GM08714 (cell line): Measurements from ENCODE around the gene FCRLB.

Experiments used
- H3K4me3 ChIP-seq: fragments of 200-500 bp; sonication (Bioruptor generic); 2 replicates; pipeline ENCODE4 v1.5.1; 2014; ENCODE audit warnings: mild to moderate bottlenecking, low read length, inconsistent platforms
- ZNF274 ChIP-seq: IDR thresholded peaks from 2 replicates; pipeline ENCODE4 v1.6.1; 2012; ENCODE audit warnings: mild to moderate bottlenecking, low read depth, low read length

The FCRLB gene

DNA sequence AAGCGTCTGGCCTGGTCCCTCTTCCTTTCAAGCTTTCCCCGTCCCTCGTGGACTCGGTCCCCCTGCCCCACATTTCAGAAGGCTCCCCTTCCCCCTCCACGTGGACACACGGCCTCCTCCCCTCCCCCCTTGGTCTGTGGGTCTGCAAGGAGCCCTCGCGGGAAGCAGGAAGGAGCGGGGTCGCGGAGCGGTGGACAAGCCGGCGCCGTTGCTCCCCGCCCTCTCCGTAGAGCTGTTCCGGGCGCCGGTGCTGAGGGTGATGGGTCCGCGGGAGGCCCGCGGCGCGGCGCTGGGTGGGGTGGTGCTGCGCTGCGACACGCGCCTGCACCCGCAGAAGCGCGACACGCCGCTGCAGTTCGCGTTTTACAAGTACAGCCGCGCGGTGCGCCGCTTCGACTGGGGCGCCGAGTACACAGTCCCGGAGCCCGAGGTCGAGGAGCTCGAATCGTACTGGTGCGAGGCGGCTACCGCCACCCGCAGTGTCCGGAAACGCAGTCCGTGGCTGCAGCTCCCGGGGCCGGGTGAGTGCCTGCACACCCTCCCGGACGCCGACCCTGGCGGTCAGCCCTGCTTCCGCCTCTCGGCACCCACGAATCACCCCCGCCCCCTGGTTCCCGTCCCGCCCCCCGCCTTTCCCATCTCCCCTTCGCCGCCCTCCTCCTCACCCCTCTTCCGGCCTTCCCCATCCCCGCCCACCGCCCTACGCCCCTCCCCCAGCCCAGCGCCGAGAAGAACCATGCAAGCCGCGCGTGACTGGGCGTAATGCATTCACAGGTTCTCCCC is 5.3 kb downstream of the FCRLB start:
- no peak for TF ChIP-seq ZNF274
- H3K4me3 ChIP-seq = peak overlapping the region; percentile 77

DNA sequence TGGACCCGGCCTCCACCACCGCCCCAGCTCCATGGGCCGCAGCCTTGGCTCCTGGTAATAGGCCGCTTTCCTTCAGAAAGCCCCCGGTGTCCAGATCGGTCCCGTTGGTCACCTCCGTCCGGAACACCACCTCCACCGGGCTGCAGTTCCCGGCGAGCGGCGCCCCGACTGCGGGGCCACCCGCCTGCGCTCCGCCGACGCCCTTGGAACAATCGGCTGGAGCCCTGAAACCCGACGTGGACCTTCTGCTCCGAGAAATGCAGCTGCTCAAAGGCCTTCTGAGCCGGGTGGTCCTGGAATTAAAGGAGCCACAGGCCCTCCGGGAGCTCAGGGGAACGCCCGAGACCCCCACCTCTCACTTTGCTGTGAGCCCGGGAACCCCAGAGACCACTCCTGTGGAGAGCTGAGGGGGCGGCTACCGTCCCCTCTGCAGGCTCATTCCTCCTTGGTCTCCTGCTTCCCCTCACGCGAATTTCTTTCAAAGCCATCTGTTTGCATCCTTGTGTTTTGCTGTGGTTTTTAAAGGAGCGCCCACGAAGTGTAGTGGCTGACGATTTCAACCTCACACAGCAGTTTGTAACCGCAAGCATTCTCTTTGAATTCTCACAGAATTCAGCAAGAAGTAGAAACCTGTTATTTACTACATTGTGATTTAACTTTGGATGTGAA is 6.0 kb downstream of the FCRLB start:
- peak overlapping the region; percentile 69; the same call in 1 of the 2 replicates for H3K4me3 ChIP-seq
- no peak for TF ChIP-seq ZNF274

DNA sequence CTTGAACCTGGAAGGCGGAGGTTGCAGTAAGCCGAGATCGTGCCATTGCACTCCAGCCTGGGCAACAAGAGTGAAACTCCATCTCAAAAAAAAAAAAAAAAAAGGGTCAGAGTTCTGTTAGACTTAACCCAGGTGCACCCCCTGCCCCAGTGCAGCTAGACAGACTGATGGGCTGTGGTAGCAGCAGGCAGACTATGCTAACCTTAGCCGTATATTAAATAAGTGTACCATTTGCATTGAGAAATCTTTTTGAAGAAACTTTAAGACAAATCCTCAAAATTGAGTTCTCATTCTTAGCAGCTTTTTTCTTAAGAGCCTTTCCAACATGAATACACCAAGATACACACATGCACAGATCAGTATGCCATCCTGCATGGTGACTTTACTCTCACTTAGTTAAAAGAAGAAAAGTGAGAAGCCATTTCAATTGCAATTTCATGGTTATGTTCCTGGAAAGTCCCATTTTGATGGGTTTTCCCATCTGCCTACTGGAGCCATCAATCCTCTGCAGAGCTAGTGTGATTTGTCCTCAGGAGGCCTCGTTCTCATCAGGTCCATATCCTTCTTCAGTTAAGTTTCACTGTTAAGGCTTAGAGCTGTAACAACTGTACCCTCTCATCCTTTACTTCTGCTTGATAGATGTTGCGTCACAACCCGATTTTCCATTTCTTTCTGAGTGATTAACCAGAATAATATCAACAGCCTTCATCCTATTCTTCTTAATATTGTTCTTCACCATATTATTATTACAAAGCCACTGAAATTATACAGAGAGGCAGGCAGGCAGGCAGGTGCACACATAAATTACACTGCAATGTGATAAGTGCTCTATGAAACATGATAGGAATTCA is 7.3 kb downstream of the FCRLB start:
- no peak overlapping the region for H3K4me3 ChIP-seq
- TF ChIP-seq ZNF274 = no peak

DNA sequence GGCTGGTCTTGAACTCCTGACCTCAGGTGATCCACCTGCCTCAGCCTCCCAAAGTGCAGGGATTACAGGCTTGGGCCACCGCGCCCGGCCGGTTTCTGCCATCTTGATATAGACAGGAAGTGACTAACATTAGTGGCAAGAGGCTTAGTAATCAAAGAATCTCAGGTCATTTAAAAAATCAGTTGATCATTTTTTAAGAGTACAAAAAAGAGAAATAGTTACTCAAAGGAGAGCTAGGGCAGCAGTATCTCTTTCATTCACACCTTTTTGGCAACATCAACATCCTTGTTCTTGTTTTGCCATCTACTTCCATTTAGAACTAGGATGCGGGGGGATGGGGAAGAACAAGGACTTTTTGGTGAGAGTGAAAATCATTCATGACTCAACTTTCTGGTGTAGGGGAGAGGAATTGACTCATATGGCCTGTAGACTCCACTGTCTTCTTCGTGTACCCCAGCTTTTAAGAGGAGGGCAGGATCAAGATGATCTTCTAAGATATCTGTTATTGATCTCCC is 8.8 kb downstream of the FCRLB start:
- no peak for TF ChIP-seq ZNF274
- no peak overlapping the region for H3K4me3 ChIP-seq

DNA sequence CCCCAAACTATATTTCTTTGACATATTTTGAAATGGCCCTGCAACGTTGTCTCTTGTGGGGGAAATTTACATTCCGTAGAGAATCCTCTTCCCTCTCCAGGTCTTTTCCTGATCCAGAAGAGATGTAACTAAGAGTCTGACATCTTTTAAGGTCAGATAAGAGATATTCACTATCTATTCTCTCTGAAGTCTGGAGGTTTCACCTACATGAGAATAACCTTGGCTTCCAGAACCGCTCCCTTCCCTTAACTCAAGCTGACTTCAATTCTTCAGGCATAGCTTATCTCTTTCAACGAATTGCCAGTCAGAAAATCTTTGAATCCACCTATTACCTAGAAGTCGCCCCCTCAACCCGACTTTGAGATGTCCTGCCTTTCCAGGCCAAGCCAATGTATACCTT is 9.9 kb downstream of the FCRLB start:
- no peak for TF ChIP-seq ZNF274

DNA sequence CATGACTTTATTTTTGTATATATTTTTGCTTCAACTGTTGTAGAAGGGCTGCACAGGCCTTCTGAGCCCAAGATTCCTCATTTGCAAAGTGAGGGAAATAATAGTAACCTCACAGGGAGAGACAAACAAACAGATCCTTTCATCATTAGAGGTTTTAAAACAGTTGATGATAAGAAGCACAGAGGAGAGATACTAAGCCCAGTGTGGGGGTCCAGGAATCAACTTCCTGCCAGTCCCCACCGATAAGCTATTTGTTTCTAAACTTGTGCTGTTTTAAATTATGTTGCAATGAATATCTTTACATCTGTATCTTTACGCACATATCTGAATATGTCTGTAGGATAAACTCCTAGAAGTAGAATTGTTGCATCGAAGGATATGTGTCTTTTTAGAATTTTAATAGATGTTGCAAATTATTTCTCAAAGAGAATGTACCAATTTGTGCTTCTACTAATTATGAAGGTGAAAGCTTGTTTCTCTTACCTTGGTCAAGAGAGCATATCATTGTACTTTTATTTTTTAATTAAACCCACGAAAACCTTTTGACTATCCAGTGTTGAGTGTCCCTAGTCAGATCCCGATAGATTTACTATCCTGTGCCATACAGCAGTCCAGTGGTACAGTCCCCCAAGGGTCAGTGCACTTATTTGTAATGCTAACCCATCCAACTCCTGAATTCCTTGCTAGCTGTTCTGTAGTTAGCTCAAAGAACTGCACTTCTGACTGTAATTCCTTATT is 10.8 kb downstream of the FCRLB start:
- H3K4me3 ChIP-seq = no peak overlapping the region
- no peak for TF ChIP-seq ZNF274

More for the DNA sequence above, 9.9 kb downstream of the FCRLB start:
- no peak overlapping the region for H3K4me3 ChIP-seq

DNA sequence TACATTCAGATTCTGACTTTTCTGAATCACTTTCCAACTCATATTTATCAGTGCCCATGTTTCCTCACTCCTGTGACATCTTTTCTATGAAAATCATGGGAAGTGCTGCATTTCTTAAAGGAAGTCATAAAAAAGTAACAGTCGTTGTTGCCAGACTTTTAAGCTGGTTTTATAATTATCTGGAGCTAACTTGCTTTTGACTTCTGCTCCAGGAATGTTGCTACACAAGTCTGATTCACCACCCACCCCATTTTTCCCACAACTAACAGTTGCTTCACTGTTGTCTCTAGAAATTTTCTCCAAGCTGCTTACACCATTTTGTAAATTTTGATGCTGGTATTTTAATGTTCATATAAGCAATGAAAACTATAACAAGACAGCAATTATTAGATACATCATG is 12.2 kb downstream of the FCRLB start:
- no peak for TF ChIP-seq ZNF274
- H3K4me3 ChIP-seq = no peak overlapping the region

DNA sequence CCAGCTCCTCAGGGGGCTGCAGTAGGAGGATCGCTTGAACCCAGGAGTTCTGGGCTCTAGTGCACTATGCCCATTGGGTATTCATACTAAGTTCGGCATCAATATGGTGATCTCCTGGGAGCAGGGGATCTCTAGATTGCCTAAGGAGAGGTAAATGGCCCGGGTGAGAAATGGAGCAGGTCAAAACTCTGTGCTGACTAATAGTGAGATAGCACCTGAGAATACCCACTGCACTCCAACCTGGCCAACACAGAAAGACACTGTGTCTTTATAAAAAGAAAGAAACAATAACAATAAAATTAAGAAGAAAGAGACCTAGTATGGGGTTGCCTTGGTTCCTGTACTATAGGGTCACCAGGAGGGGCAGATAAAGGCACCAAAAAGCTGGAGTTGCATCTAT is 14.5 kb downstream of the FCRLB start:
- no peak overlapping the region; the same call in 1 of the 2 replicates for H3K4me3 ChIP-seq

DNA sequence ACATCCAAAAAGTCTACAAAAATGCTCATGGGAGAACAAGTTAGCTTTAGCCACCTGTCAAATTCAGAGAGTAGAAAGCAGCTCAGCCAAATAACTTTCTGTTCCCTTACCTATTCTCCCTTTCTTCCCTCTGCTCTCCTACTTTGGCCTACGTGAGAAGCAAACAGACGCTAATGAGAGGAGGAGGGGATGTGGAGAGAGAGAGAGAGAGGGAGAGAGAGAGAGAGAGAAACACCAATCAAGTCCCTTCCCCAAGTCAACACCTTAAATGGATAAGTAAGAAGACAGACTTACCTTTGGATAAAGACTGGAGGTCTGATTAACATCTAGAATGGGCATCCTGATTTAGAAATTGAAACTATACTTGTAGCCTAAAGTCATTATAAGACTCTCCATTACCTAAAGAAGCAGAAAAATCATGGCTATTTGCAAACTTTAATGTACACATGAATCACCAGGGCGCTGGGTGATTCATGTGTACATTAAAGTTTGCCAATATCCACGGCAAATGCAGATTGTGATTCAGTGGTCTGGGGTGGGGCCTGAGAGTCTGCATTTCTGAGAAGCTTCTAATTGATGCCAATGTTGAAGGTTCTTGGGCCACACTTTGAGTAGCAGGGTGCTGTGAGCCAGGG is 15.1 kb downstream of the FCRLB start:
- TF ChIP-seq ZNF274 = no peak
- H3K4me3 ChIP-seq = no peak overlapping the region; the same call in 1 of the 2 replicates

More for the DNA sequence above, 14.5 kb downstream of the FCRLB start:
- TF ChIP-seq ZNF274 = no peak

DNA sequence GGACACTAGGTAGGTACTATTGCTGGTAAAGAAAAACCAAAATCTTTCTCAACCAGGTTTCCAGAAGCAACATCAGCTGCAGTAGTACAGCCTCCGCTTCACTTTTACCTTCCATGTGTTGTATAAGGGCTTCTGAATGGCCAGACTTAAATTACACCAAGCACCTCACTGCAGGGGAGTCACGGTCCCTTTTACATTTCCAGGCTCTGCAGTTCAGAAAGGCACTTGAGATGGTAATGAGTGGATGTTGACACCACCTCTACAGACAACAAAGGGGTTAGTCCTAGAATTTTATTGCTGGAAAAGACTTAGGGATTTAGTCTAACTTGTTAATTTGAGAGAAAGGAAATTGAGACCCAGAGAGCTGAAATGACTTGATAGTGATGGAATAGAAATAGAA is 16.3 kb downstream of the FCRLB start:
- no peak for TF ChIP-seq ZNF274
- no peak overlapping the region for H3K4me3 ChIP-seq

DNA sequence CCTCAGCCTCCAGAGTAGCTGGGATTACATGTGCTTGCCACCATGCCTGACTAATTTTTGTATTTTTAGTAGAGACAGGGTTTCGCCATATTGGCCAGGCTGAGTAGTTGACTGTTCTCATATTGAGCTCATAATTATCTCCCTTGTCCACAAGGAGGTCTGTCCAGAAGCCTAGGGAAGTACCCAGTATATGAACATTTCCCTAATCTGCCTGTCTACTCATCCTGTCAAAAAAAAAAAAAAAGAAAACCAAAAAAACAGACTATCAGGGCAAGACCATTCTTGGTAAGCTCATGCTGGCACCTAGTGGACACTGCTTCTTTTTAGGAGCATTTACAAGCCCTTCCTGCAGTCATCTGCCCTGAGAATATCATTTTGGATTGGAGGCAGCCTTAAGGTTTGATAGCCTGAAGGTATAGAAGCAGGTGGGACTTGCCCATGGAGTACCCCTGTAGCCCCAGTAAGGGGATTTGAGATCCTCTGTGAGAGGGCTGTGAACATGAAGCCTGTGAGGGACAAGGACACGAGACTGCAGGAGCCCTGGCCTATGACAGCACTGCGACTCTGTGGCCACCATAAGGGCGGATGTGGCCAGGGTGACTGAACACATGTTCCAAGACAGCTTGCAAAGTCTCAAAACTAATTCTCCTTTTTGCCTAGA is 17.4 kb downstream of the FCRLB start:
- TF ChIP-seq ZNF274 = no peak
- no peak overlapping the region for H3K4me3 ChIP-seq

DNA sequence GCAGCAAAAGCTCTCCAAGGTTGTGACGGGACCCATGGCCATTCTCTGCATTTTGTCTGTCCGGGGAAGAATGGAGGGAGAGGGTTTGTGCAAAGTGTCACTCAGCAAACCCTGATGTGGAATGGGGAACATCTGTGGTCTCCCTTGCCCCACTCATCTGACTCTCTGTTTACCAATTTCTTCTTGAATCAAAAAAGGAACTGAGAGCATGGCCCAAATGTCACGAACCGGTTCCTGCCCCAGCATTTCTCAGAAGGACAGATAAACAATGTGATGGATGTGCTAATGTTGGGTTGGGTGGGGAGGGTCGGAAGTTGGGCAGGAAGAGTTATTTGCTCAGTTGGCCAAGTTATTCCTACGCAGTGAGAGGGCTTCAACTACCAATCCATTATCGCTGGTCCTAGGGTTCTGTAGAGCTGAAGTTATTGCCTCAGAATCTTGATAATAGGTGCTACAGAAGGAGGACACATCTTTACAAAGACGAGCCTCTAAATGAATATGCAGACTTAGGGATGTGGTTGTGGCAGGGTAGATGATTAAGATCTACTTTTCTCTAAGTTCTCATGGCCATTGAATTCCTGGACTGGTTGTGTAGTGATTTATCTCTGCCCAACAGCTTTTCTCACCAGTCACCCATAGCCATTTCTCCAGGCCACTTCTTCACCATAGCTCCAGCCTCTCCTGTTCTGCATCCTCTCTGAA is 18.7 kb downstream of the FCRLB start:
- H3K4me3 ChIP-seq = no peak overlapping the region
- TF ChIP-seq ZNF274 = no peak
